ENCODE data around the gene LRIG1.
"Not testable (repeated sequence)": the region's sequence is repeated elsewhere in the genome, so short reads cannot be mapped to it uniquely, and the experiment has no call there.

The LRIG1 gene

GRCh38 chr3:66442254-66443117, 58.3 kb downstream of the LRIG1 start:
- DNase-seq: no peak

GRCh38 chr3:66441692-66442091, 59.1 kb downstream of the LRIG1 start:
- no peak for DNase-seq

- DNase-seq: no peak
Observed at GRCh38 chr3:66441129-66441528, 59.7 kb downstream of the LRIG1 start.

- peak in 1 of 5 experiments; percentile 48 for DNase-seq
Observed at GRCh38 chr3:66439666-66440344, 61.0 kb downstream of the LRIG1 start.

- no peak for DNase-seq
Observed at GRCh38 chr3:66438046-66438445, 62.8 kb downstream of the LRIG1 start.

GRCh38 chr3:66437341-66437929, 63.4 kb downstream of the LRIG1 start:
- no peak for DNase-seq

GRCh38 chr3:66435989-66436388, 64.8 kb downstream of the LRIG1 start:
- DNase-seq: no peak

- no peak for DNase-seq
Observed at GRCh38 chr3:66434726-66435125, 66.1 kb downstream of the LRIG1 start.

GRCh38 chr3:66433522-66433782, 67.4 kb downstream of the LRIG1 start:
- no peak for DNase-seq

- DNase-seq: no peak
Observed at GRCh38 chr3:66432767-66433521, 67.9 kb downstream of the LRIG1 start.

GRCh38 chr3:66432041-66432766, 68.6 kb downstream of the LRIG1 start:
- no peak for DNase-seq

- no peak for DNase-seq
Observed at GRCh38 chr3:66431494-66431893, 69.3 kb downstream of the LRIG1 start.

- no peak for DNase-seq
Observed at GRCh38 chr3:66430876-66431275, 69.9 kb downstream of the LRIG1 start.

GRCh38 chr3:66428733-66429132, 72.1 kb downstream of the LRIG1 start:
- no peak for DNase-seq

GRCh38 chr3:66427951-66428474, 72.8 kb downstream of the LRIG1 start:
- no peak for DNase-seq

- no peak for DNase-seq
Observed at GRCh38 chr3:66427352-66427751, 73.5 kb downstream of the LRIG1 start.

GRCh38 chr3:66426135-66426534, 74.7 kb downstream of the LRIG1 start:
- no peak for DNase-seq

GRCh38 chr3:66425576-66426114, 75.2 kb downstream of the LRIG1 start:
- no peak for DNase-seq

- DNase-seq: no peak
Observed at GRCh38 chr3:66425032-66425431, 75.8 kb downstream of the LRIG1 start.

GRCh38 chr3:66423791-66424190, 77.0 kb downstream of the LRIG1 start:
- DNase-seq: no peak

- not testable (repeated sequence) for DNase-seq
Observed at GRCh38 chr3:66421893-66422292, 78.9 kb downstream of the LRIG1 start.

GRCh38 chr3:66421144-66421543, 79.7 kb downstream of the LRIG1 start:
- DNase-seq: not testable (repeated sequence)
